Renal pelvis (tissue), 4 donors: Measurements from ENCODE around the gene ARMH4. TPM values are rescaled to one million over a fixed set of nuclear protein-coding genes. Genes with fewer than 3 reads are reported as not detected.

Experiments
- DNase-seq: peaks from one replicate; pipeline ENCODE4 v3.0.0-alpha.2; 2013
- polyA plus RNA-seq, 3 donors: library from polyadenylated mRNA; unstranded; fragments of 120-200 nt; gene quantifications; one replicate each; pipeline ENCODE4 v1.2.1, GENCODE V29; 2013; ENCODE audit not compliant: insufficient read length in 3 of 3

ARMH4 gene
- polyA plus RNA-seq, 3 donors = 69.9 to 74.2 (median 74.2) TPM

GRCh38 chr14:57976701-57977100 is 175.3 kb downstream of the ARMH4 start:
- no peak for DNase-seq

DNA sequence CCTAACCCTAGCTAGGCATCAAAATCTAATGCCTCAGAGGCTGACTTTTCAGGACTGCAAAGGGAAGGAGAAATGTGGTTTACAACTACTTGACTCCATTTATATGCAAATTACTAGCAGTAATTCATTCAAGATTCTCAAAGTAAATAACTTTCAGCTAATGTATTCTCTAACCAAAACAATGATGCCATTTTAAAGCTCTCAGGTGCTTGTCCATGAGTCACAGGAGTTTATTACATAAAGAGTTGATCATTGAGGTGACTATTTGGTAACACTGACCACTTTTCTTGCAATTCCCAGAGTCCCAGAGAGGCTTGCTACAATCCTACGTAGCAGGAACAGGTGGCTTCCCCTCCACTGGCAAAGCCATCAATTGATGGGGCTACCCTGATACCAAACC is 177.1 kb downstream of the ARMH4 start:
- no peak for DNase-seq

GRCh38 chr14:57970594-57970993 is 181.4 kb downstream of the ARMH4 start:
- DNase-seq = no peak

- DNase-seq = no peak
Observed at GRCh38 chr14:57970175-57970574, 181.8 kb downstream of the ARMH4 start.

- DNase-seq = no peak
Observed at GRCh38 chr14:57963071-57963470, 188.9 kb downstream of the ARMH4 start.

DNA sequence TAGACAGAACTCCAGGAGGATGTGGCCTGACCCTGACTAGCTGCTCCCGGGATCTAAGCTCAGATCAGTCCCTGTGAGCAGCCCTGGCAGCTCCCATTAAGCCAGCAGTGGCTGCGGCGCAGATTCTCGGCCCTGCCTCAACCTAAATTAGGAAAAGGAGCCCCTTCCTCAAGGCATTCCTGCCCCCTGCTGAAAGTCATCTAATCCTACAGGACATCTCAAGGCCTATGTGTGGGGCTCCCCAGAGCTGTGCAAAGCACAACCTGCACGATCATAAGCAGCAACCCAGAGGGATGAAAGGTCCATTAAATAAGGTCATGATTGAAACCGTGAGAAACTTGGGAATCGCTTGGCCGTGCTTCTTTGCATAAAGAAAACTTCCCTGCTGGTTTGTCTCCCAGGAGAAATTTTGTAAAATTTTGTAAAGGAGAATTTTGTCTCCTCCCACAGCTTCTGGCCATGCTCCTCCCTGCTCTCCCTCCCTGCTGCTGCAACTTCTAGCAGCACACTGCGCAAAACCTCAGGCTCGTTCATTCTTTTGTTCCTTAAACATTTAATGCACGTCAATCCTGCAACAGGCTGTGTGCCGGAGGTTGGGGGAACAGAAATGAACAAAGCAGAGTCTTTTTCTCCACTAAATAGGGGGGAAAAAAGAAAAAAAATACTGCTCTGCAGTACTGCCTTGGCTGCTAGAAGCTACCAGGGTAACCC is 189.5 kb downstream of the ARMH4 start:
- DNase-seq = peak; percentile 64

DNA sequence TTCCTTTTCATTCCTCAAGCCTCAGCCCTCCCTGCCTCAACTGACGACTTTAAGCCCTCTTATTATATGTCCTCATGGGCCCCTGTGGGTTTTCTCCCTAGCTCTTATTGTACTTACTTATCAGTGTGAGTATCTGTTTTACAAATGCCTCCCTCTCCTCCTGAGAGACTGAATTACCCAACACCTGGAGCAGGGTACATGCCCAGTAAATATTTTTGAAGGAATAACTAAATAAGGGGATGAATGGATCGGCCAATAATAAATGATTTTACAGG is 190.3 kb downstream of the ARMH4 start:
- no peak for DNase-seq

GRCh38 chr14:57960946-57961785 is 190.8 kb downstream of the ARMH4 start:
- no peak for DNase-seq

DNA sequence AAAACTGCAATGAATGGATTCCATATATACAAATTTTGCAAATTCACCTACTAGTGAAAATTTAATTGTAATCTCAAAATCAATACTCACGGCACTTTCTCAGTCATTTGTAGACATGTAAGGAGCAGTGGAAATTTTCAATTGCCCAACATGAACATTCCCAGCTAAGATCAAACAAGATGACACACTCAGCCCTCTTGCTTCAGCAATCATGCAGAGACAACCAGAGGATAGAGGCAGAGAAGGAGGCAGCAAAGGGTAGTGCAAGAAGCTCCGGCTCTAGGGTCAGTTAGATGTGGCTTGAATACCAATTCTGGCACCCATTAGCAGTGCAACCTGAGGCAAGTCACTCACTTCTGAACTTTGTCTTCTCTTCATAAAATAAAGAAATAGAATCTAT is 194.6 kb downstream of the ARMH4 start:
- DNase-seq = no peak

Other genes starting within 250 kb of the ARMH4 start
- gene ACTR10, start 47.9 kb upstream of the ARMH4 start, polyA plus RNA-seq = 10 to 100 TPM; 92.6 to 96.6 (median 96.0) TPM
- gene PSMA3, start 92.6 kb upstream of the ARMH4 start, polyA plus RNA-seq = 100 to 1,000 TPM; 137 to 167 (median 164) TPM
- gene ARID4A, start 146.3 kb upstream of the ARMH4 start, polyA plus RNA-seq = 10 to 100 TPM; 26.3 to 37.9 (median 34.9) TPM
- gene TOMM20L, start 243.7 kb upstream of the ARMH4 start, polyA plus RNA-seq = 1 to 10 TPM; 1.5 to 2.8 (median 2.3) TPM